GM19025 (cell line): ENCODE results near the gene DLL1.
"Not testable (repeated sequence)": the region's sequence is repeated elsewhere in the genome, so short reads cannot be mapped to it uniquely, and the experiment has no call there.

ENCODE experiments used
- ATAC-seq: cut with Tn5 transposase; IDR thresholded peaks from one replicate; pipeline ENCODE4 v1.9.1; 2021; ENCODE audit warnings: mild to moderate bottlenecking, low read depth, moderate library complexity; ENCODE audit not compliant: unreplicated experiment

The DLL1 gene

GRCh38 chr6:170269846-170270541, 20.9 kb downstream of the DLL1 start:
- no peak for ATAC-seq

GRCh38 chr6:170269151-170269845, 21.6 kb downstream of the DLL1 start:
- ATAC-seq = no peak

GRCh38 chr6:170268216-170269129, 22.4 kb downstream of the DLL1 start:
- no peak for ATAC-seq

- ATAC-seq = no peak
Measured at GRCh38 chr6:170267688-170268087, 23.2 kb downstream of the DLL1 start.

- ATAC-seq = no peak
Measured at GRCh38 chr6:170266061-170266825, 24.6 kb downstream of the DLL1 start.

- no peak for ATAC-seq
Measured at GRCh38 chr6:170265655-170266054, 25.2 kb downstream of the DLL1 start.

- not testable (repeated sequence) for ATAC-seq
Measured at GRCh38 chr6:170264644-170265043, 26.2 kb downstream of the DLL1 start.

- no peak for ATAC-seq
Measured at GRCh38 chr6:170264086-170264485, 26.8 kb downstream of the DLL1 start.

GRCh38 chr6:170263410-170263809, 27.5 kb downstream of the DLL1 start:
- ATAC-seq = no peak

- no peak for ATAC-seq
Measured at GRCh38 chr6:170262489-170263088, 28.3 kb downstream of the DLL1 start.

GRCh38 chr6:170261643-170262488, 29.0 kb downstream of the DLL1 start:
- ATAC-seq = no peak

- no peak for ATAC-seq
Measured at GRCh38 chr6:170260686-170261085, 30.2 kb downstream of the DLL1 start.

GRCh38 chr6:170259278-170259677, 31.6 kb downstream of the DLL1 start:
- no peak for ATAC-seq

- no peak for ATAC-seq
Measured at GRCh38 chr6:170258407-170258806, 32.5 kb downstream of the DLL1 start.

- ATAC-seq = no peak
Measured at GRCh38 chr6:170257376-170257775, 33.5 kb downstream of the DLL1 start.

- ATAC-seq = no peak
Measured at GRCh38 chr6:170256641-170257040, 34.2 kb downstream of the DLL1 start.

GRCh38 chr6:170255426-170256125, 35.3 kb downstream of the DLL1 start:
- no peak for ATAC-seq
